K562 (cell line): ENCODE data around the gene TMEM203. TPM values are rescaled to one million over a fixed set of nuclear protein-coding genes. Genes with fewer than 3 reads are reported as not detected.

Experiments
- ARID1B ChIP-seq: fragments of 450-650 bp; IDR thresholded peaks from 2 replicates; pipeline ENCODE4 v1.6.1; 2016; ENCODE audit warnings: antibody characterized with exemption, mild to moderate bottlenecking, inconsistent platforms
- BACH1 ChIP-seq: fragments of 200-800 bp; sonication (Bioruptor generic); IDR thresholded peaks from 2 replicates; pipeline ENCODE4 v1.6.1; 2016; ENCODE audit warnings: missing genetic modification characterization, missing compliant biosample characterization
- CC2D1A ChIP-seq: fragments of 450-650 bp; IDR thresholded peaks from 2 replicates; pipeline ENCODE4 v1.6.1; 2017; ENCODE audit warnings: mild to moderate bottlenecking
- CREB3L1 ChIP-seq: fragments of 450-650 bp; IDR thresholded peaks from 2 replicates; pipeline ENCODE4 v1.6.1; 2014; ENCODE audit warnings: low read depth, mild to moderate bottlenecking, moderate library complexity, borderline replicate concordance
- FOSL1 ChIP-seq: fragments of 200-800 bp; sonication (Bioruptor generic); conservative IDR thresholded peaks from 2 replicates; pipeline ENCODE4 v1.6.1; 2016; ENCODE audit warnings: missing genetic modification characterization, missing compliant biosample characterization
- GABPB2 ChIP-seq: fragments of 250-450 bp; sonication (Bioruptor Pico); conservative IDR thresholded peaks from 2 replicates; pipeline ENCODE4 v1.5.1; 2021; ENCODE audit warnings: mild to moderate bottlenecking
- KAT8 ChIP-seq: fragments of 450-650 bp; IDR thresholded peaks from 2 replicates; pipeline ENCODE4 v1.6.1; 2016; ENCODE audit warnings: low read depth, mild to moderate bottlenecking
- NR3C1 ChIP-seq: sonication (generic); formaldehyde crosslinking; IDR thresholded peaks from 2 replicates; pipeline ENCODE4 v1.8.1; 2022; ENCODE audit warnings: missing genetic modification reagents
- POLR2G ChIP-seq: fragments of 200-400 bp; formaldehyde crosslinking; IDR thresholded peaks from 2 replicates; pipeline ENCODE4 v1.6.1; 2017; ENCODE audit warnings: low read depth, mild to moderate bottlenecking, antibody characterized with exemption, low read length, moderate library complexity
- PYGO2 ChIP-seq: fragments of 450-650 bp; IDR thresholded peaks from 2 replicates; pipeline ENCODE4 v1.6.1; 2016; ENCODE audit warnings: mild to moderate bottlenecking, missing genetic modification characterization, moderate library complexity, missing compliant biosample characterization
- SMARCE1 ChIP-seq: fragments of 450-650 bp; IDR thresholded peaks from 2 replicates; pipeline ENCODE4 v1.7.1; 2016; ENCODE audit warnings: mild to moderate bottlenecking
- TEAD2 ChIP-seq: fragments of 450-650 bp; IDR thresholded peaks from 2 replicates; pipeline ENCODE4 v1.6.1; 2016; ENCODE audit warnings: missing genetic modification characterization, control low read depth, missing compliant biosample characterization
- ZC3H4 ChIP-seq: sonication (generic); formaldehyde crosslinking; IDR thresholded peaks from 2 replicates; pipeline ENCODE4 v1.9.0; 2021; ENCODE audit warnings: missing genetic modification reagents, borderline replicate concordance
- ZNF143 ChIP-seq: sonication (generic); formaldehyde crosslinking; IDR thresholded peaks from 2 replicates; pipeline ENCODE4 v1.9.0; 2022; ENCODE audit warnings: mild to moderate bottlenecking, missing genetic modification reagents
- ZNF75A ChIP-seq: fragments of 450-650 bp; formaldehyde crosslinking; IDR thresholded peaks from 2 replicates; pipeline ENCODE4 v1.4.0; 2020; ENCODE audit warnings: mild to moderate bottlenecking
- ZNF780A ChIP-seq: fragments of 250-450 bp; sonication (Bioruptor Pico); IDR thresholded peaks from 2 replicates; pipeline ENCODE4 v1.5.0; 2021; ENCODE audit warnings: mild to moderate bottlenecking
- ZNF785 ChIP-seq: fragments of 250-450 bp; sonication (Bioruptor Pico); IDR thresholded peaks from 2 replicates; pipeline ENCODE4 v1.4.0; 2020; ENCODE audit warnings: mild to moderate bottlenecking
- polyA plus RNA-seq, 8 experiments: library from polyadenylated mRNA; depleted of rRNA in 4 of 8; stranded (reverse) in 5 of 8; unstranded in 3 of 8; fragments of >200 nt; fragmentation: Nextera tagmentation in 2 of 8; fragmentation: Illumina TruSeq in 1 of 8; extraction: Ambion mirVana in 2 of 8; extraction: Trizol in 1 of 8; gene quantifications; 2 replicates each; pipeline versions ENCODE4 v1.2.1 to v1.2.3, GENCODE V29; 2011 to 2014; ENCODE audit warnings: inconsistent platforms in 1 of 8, missing spikeins in 1 of 8
- total RNA-seq, 7 experiments: library from RNA; depleted of rRNA in 6 of 7; stranded (reverse); fragments of >200 nt in 6 of 7; fragmentation: Illumina TruSeq in 2 of 7; extraction: Trizol in 2 of 7; gene quantifications; 2 replicates each; pipeline versions ENCODE4 v1.2.1 to v1.2.3, GENCODE V29; 2011 to 2021; ENCODE audit warnings: low replicate concordance in 1 of 7
- TF ChIP-seq, protein P1 (sequence below), 3 experiments: fragments of 200-800 bp in 1 of 3; fragments of 250-450 bp in 1 of 3; fragments of 450-650 bp in 1 of 3; sonication (Bioruptor Pico) in 1 of 3; sonication (Bioruptor generic) in 1 of 3; formaldehyde crosslinking in 1 of 3; IDR thresholded peaks; 2 replicates each; pipeline versions ENCODE4 v1.6.1 to v1.8.0; 2016 to 2022; ENCODE audit warnings: mild to moderate bottlenecking in 2 of 3, missing genetic modification characterization in 2 of 3, missing compliant biosample characterization in 1 of 3, moderate library complexity in 1 of 3
- TF ChIP-seq, protein P2 (sequence below): fragments of 450-650 bp; formaldehyde crosslinking; IDR thresholded peaks from 2 replicates; pipeline ENCODE4 v1.4.0; 2020; ENCODE audit warnings: mild to moderate bottlenecking, mixed read lengths
- TF ChIP-seq, protein P3 (sequence below): fragments of 450-650 bp; IDR thresholded peaks from 2 replicates; pipeline ENCODE4 v1.7.0; 2016; ENCODE audit warnings: borderline replicate concordance

Gene TMEM203
- total and polyA plus RNA-seq, 9 of the 15 experiments (the other 6 are each of a cell fraction or from before 2014, with no cell fraction given): 8.8 to 59.5 (median 37.6) TPM

GRCh38 chr9:137223078-137223970 lies 17.9 kb upstream of the TMEM203 start (continued):
- TF ChIP-seq, protein P1, sequence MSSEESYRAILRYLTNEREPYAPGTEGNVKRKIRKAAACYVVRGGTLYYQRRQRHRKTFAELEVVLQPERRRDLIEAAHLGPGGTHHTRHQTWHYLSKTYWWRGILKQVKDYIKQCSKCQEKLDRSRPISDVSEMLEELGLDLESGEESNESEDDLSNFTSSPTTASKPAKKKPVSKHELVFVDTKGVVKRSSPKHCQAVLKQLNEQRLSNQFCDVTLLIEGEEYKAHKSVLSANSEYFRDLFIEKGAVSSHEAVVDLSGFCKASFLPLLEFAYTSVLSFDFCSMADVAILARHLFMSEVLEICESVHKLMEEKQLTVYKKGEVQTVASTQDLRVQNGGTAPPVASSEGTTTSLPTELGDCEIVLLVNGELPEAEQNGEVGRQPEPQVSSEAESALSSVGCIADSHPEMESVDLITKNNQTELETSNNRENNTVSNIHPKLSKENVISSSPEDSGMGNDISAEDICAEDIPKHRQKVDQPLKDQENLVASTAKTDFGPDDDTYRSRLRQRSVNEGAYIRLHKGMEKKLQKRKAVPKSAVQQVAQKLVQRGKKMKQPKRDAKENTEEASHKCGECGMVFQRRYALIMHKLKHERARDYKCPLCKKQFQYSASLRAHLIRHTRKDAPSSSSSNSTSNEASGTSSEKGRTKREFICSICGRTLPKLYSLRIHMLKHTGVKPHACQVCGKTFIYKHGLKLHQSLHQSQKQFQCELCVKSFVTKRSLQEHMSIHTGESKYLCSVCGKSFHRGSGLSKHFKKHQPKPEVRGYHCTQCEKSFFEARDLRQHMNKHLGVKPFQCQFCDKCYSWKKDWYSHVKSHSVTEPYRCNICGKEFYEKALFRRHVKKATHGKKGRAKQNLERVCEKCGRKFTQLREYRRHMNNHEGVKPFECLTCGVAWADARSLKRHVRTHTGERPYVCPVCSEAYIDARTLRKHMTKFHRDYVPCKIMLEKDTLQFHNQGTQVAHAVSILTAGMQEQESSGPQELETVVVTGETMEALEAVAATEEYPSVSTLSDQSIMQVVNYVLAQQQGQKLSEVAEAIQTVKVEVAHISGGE (CRISPR knock-in tag; IDR thresholded peaks at IDR 0.05): peak; percentile 80 to 98 (median 96)
- TF ChIP-seq KAT8 (no peak), SMARCE1 (no peak), FOSL1 (no peak; the same call in 1 of the 2 replicates), ZNF75A (CRISPR knock-in tag) (no peak), CC2D1A (no peak), ARID1B (no peak), ZC3H4 (CRISPR knock-in tag) (no peak), PYGO2 (tag) (no peak), NR3C1 (CRISPR knock-in tag) (no peak), ZNF143 (CRISPR knock-in tag) (peak; percentile 75), BACH1 (no peak), GABPB2 (CRISPR knock-in tag) (no peak), TEAD2 (no peak), CREB3L1 (peak; percentile 49; the same call in 1 of the 2 replicates), POLR2G (peak; percentile 86), ZNF785 (no peak), ZNF780A (CRISPR knock-in tag) (0 out of 2 replicates have a peak, but pooled peaks have one; percentile 20)
- TF ChIP-seq, protein P2, sequence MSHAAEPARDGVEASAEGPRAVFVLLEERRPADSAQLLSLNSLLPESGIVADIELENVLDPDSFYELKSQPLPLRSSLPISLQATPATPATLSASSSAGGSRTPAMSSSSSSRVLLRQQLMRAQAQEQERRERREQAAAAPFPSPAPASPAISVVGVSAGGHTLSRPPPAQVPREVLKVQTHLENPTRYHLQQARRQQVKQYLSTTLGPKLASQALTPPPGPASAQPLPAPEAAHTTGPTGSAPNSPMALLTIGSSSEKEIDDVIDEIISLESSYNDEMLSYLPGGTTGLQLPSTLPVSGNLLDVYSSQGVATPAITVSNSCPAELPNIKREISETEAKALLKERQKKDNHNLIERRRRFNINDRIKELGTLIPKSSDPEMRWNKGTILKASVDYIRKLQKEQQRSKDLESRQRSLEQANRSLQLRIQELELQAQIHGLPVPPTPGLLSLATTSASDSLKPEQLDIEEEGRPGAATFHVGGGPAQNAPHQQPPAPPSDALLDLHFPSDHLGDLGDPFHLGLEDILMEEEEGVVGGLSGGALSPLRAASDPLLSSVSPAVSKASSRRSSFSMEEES (CRISPR knock-in tag): no peak
- TF ChIP-seq, protein P3, sequence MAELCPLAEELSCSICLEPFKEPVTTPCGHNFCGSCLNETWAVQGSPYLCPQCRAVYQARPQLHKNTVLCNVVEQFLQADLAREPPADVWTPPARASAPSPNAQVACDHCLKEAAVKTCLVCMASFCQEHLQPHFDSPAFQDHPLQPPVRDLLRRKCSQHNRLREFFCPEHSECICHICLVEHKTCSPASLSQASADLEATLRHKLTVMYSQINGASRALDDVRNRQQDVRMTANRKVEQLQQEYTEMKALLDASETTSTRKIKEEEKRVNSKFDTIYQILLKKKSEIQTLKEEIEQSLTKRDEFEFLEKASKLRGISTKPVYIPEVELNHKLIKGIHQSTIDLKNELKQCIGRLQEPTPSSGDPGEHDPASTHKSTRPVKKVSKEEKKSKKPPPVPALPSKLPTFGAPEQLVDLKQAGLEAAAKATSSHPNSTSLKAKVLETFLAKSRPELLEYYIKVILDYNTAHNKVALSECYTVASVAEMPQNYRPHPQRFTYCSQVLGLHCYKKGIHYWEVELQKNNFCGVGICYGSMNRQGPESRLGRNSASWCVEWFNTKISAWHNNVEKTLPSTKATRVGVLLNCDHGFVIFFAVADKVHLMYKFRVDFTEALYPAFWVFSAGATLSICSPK: no peak
